ENCODE measurements around the gene BMP8A.

DNA sequence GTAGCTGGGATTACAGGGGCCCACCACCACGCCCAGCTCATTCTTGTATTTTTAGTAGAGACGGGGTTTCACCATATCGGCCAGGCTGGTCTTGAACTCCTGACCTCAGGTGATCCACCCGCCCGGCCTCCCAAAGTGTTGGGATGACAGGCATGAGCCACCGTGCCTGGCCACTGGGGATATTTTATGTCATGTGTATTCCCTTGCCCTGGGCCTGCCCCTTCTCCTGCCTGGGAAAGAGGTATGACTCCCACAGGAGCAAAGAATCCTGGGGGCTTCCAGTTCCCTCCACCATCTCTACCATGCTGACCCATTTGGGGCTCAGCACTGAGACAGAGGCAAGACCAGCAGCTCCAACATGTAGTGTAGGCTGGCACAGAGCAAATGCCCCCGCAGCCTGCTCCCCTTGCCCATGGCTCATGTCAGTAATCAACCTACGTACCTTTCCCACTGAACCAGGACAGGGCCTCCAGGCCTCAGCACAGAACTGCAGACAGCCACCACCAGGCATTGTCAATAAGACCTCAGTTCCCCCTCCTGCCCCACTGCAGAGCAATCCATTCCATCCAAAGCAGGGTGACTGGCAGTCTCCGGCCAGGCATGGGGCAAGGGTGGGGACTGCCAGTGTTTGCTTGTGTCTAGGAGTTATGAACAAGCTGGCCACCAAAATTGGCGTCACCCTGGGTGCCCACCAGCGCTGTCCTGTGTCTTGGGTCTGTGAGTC, 35.2 kb downstream of the BMP8A start:
- TF ChIP-seq POLR2A (IDR thresholded peaks at IDR 0.05; ENCODE audit: low read depth, low read length) (no peak), POLR2AphosphoS5 (IDR thresholded peaks at IDR 0.05; ENCODE audit: low read depth, low read length) (no peak), TAF1 (IDR thresholded peaks at IDR 0.05; ENCODE audit: low read depth, low read length) (no peak), POU2F2 (IDR thresholded peaks at IDR 0.05; ENCODE audit: low read depth, low read length) (no peak)
